ENCODE results near the gene IRX6. TPM values are rescaled to one million over a fixed set of nuclear protein-coding genes. Genes with fewer than 3 reads are reported as not detected.

Gene IRX6
- total RNA-seq, 1 experiment from 2014 or later = not detected

DNA sequence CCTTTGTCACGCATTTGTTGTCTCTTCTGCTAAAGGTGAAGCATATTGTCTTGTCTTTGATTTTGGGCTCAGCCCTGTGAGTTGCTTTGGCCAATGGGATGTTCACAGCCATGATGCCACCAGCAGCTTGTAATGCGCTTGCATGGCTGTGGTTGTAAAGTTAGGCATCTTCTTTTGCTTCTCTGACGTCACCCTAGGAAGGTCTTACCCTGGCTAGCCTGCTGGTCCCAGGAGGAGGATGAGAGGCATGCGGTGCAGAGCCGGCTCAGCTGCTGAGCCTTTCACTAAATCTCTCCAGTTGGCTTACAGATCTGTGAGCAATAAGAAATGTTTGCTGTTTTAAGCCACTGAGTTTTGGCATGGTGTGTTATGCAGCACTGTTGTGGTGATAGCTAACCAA, 40.8 kb downstream of the IRX6 start:
- H4K5ac ChIP-seq (ENCODE audit: insufficient read length, low read depth, low read length) = no peak overlapping the region
- H2BK5ac ChIP-seq (ENCODE audit: insufficient read length, low read length) = no peak overlapping the region
- H3K9ac ChIP-seq (ENCODE audit: extremely low read depth, insufficient read length, low read length) = no peak overlapping the region
- H3K36me3 Mint-ChIP-seq (ENCODE audit: insufficient read depth in 1 of 3, low read depth in 3 of 3) = no peaks in the 10 kb centered on the region
- H3K27me3 Mint-ChIP-seq (ENCODE audit: low read depth) = peaks cover 43% of the 10 kb centered on the region
- H3K27ac Mint-ChIP-seq = no peak overlapping the region
- H2AK5ac ChIP-seq (ENCODE audit: insufficient read length, low read length) = no peak overlapping the region
- no peak overlapping the region for H3K23ac ChIP-seq (ENCODE audit: insufficient read length, low read depth, low read length)
- H3K4ac ChIP-seq (ENCODE audit: low read depth, low read length) = no peak overlapping the region
- no peak overlapping the region for H3K27ac ChIP-seq (ENCODE audit: insufficient read length, low read depth, low read length)
- H3K23me2 ChIP-seq (ENCODE audit: insufficient read length, low read depth, low read length, poor library complexity, severe bottlenecking) = no peaks in the 10 kb centered on the region
- no peak overlapping the region for H2BK120ac ChIP-seq (ENCODE audit: low read depth, low read length, poor library complexity, severe bottlenecking)
- no peak overlapping the region for H2BK12ac ChIP-seq (ENCODE audit: insufficient read length, low read depth, low read length)
- no peak overlapping the region for H4K8ac ChIP-seq (replicated peaks; ENCODE audit: insufficient read length, low read depth, low read length)
- no peak overlapping the region for H3K4me2 ChIP-seq (ENCODE audit: insufficient read depth, insufficient read length, low read length)
- no peak overlapping the region for H2AFZ ChIP-seq (ENCODE audit: low read length)
- no peak overlapping the region for H2BK15ac ChIP-seq (ENCODE audit: low read depth, low read length)
- no peak overlapping the region for H3K14ac ChIP-seq (ENCODE audit: insufficient read depth, low read length)
- H3K56ac ChIP-seq (ENCODE audit: insufficient read length, low read depth, low read length) = no peak overlapping the region
- no peak overlapping the region for H3T11ph ChIP-seq (ENCODE audit: low read length)
- no peak overlapping the region for H3K4me3 Mint-ChIP-seq
- TF ChIP-seq, protein P1, sequence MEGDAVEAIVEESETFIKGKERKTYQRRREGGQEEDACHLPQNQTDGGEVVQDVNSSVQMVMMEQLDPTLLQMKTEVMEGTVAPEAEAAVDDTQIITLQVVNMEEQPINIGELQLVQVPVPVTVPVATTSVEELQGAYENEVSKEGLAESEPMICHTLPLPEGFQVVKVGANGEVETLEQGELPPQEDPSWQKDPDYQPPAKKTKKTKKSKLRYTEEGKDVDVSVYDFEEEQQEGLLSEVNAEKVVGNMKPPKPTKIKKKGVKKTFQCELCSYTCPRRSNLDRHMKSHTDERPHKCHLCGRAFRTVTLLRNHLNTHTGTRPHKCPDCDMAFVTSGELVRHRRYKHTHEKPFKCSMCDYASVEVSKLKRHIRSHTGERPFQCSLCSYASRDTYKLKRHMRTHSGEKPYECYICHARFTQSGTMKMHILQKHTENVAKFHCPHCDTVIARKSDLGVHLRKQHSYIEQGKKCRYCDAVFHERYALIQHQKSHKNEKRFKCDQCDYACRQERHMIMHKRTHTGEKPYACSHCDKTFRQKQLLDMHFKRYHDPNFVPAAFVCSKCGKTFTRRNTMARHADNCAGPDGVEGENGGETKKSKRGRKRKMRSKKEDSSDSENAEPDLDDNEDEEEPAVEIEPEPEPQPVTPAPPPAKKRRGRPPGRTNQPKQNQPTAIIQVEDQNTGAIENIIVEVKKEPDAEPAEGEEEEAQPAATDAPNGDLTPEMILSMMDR (conservative IDR thresholded peaks at IDR 0.05) = no peak
- H2BK20ac ChIP-seq (ENCODE audit: low read depth, low read length, poor library complexity, severe bottlenecking) = no peak overlapping the region
- WGBS (ENCODE audit: extremely low coverage, insufficient read length, low lambda C conversion rate) = no CpG with 5 or more reads among the region's 5 CpGs
- no peaks in the 10 kb centered on the region for H3K9me3 ChIP-seq (ENCODE audit: control insufficient read depth, low read depth, low read length)
- no peaks in the 10 kb centered on the region for H3K27me3 ChIP-seq (ENCODE audit: insufficient read depth, low read length)
- no peak overlapping the region for H3K18ac ChIP-seq (ENCODE audit: insufficient read length, low read depth, low read length)
- no peaks in the 10 kb centered on the region for H3K79me2 ChIP-seq (ENCODE audit: insufficient read depth, low read length)
- H4K91ac ChIP-seq (ENCODE audit: insufficient read length, low read depth, low read length) = no peak overlapping the region
- no peaks in the 10 kb centered on the region for H3K4me1 ChIP-seq (ENCODE audit: insufficient read depth, low read length)
- 0 out of 4 replicates have a peak, but pooled peaks cover 0 to 4% of the 10 kb centered on the region in 2 experiments for H3K4me1 Mint-ChIP-seq
- H3K79me1 ChIP-seq (ENCODE audit: insufficient read depth, low read depth, low read length, poor library complexity, severe bottlenecking) = no peaks in the 10 kb centered on the region
- H4K20me1 ChIP-seq (ENCODE audit: control insufficient read depth, insufficient read depth, insufficient read length) = no peaks in the 10 kb centered on the region
- no peak for DNase-seq
- H3K9me3 Mint-ChIP-seq = no peaks in the 10 kb centered on the region
